Loucy (cell line): ENCODE results near the gene CIC.

Experiments used
- H2AFZ ChIP-seq: fragments of 200-600 bp; sonication (generic); 2 replicates; pipeline ENCODE4 v1.6.0; 2016; ENCODE audit warnings: antibody characterized with exemption, mild to moderate bottlenecking, low read length, moderate library complexity
- H3F3A ChIP-seq: fragments of 200-600 bp; 2 replicates; pipeline ENCODE4 v1.6.0; 2016; ENCODE audit warnings: antibody characterized with exemption, low read depth, mild to moderate bottlenecking
- H3K27me3 ChIP-seq: fragments of 200-600 bp; sonication (generic); 2 replicates; pipeline ENCODE4 v1.6.1; 2014; ENCODE audit warnings: low read length, mild to moderate bottlenecking; ENCODE audit not compliant: insufficient read depth, poor library complexity, severe bottlenecking
- H3K36me3 ChIP-seq: fragments of 200-600 bp; sonication (generic); 2 replicates; pipeline ENCODE4 v1.6.1; 2016; ENCODE audit warnings: low read length; ENCODE audit not compliant: insufficient read depth
- H3K4me1 ChIP-seq: fragments of 200-600 bp; sonication (generic); 2 replicates; pipeline ENCODE4 v1.5.1; 2014; ENCODE audit warnings: low read length, mild to moderate bottlenecking; ENCODE audit not compliant: insufficient read depth, poor library complexity, severe bottlenecking
- H3K4me2 ChIP-seq: fragments of 200-600 bp; sonication (generic); 2 replicates; pipeline ENCODE4 v1.6.0; 2014; ENCODE audit warnings: antibody characterized with exemption, low read length, low read depth, mild to moderate bottlenecking; ENCODE audit not compliant: poor library complexity, severe bottlenecking
- H3K4me3 ChIP-seq: fragments of 200-600 bp; sonication (generic); 2 replicates; pipeline ENCODE4 v1.5.1; 2014; ENCODE audit warnings: low read length, mild to moderate bottlenecking, mixed read lengths; ENCODE audit not compliant: poor library complexity, severe bottlenecking
- H3K79me2 ChIP-seq: fragments of 200-600 bp; sonication (generic); 2 replicates; pipeline ENCODE4 v1.6.1; 2014; ENCODE audit warnings: low read length; ENCODE audit not compliant: insufficient read depth
- H3K9ac ChIP-seq: fragments of 200-600 bp; sonication (generic); 2 replicates; pipeline ENCODE4 v1.6.0; 2014; ENCODE audit warnings: mild to moderate bottlenecking, low read depth, low read length, moderate library complexity; ENCODE audit not compliant: poor library complexity, severe bottlenecking
- H3K9me2 ChIP-seq: fragments of 200-600 bp; sonication (generic); replicated peaks from 2 replicates; pipeline ENCODE4 v1.6.1; 2016; ENCODE audit warnings: low read depth, low read length, mixed read lengths
- H3K9me3 ChIP-seq: fragments of 200-600 bp; sonication (generic); 2 replicates; pipeline ENCODE4 v1.6.1; 2014; ENCODE audit warnings: mild to moderate bottlenecking, antibody characterized with exemption, low read length, low read depth; ENCODE audit not compliant: insufficient read depth
- H4K20me1 ChIP-seq: fragments of 200-600 bp; sonication (generic); 2 replicates; pipeline ENCODE4 v1.6.0; 2014; ENCODE audit warnings: antibody characterized with exemption, low read length, mild to moderate bottlenecking; ENCODE audit not compliant: insufficient read depth, poor library complexity, severe bottlenecking
- CTCF ChIP-seq: fragments of 200-600 bp; sonication (generic); conservative IDR thresholded peaks from 2 replicates; pipeline ENCODE4 v1.5.1; 2014; ENCODE audit warnings: mild to moderate bottlenecking, antibody characterized with exemption, low read length
- EZH2phosphoT487 ChIP-seq: fragments of 200-600 bp; IDR thresholded peaks from 2 replicates; pipeline ENCODE4 v1.6.1; 2018; ENCODE audit warnings: antibody characterized with exemption, mild to moderate bottlenecking, moderate library complexity, borderline replicate concordance

The CIC gene

GRCh38 chr19:42293540-42293939, 24.5 kb downstream of the CIC start:
- no peaks in the 10 kb centered on the region for H3F3A ChIP-seq
- no peak overlapping the region for H2AFZ ChIP-seq
- TF ChIP-seq EZH2phosphoT487 = no peak
- TF ChIP-seq CTCF = no peak
- no peaks in the 10 kb centered on the region for H3K79me2 ChIP-seq
- H3K4me3 ChIP-seq = no peak overlapping the region
- H3K9me2 ChIP-seq = no peaks in the 10 kb centered on the region
- H3K4me1 ChIP-seq = no peaks in the 10 kb centered on the region
- no peak overlapping the region for H3K4me2 ChIP-seq
- no peaks in the 10 kb centered on the region for H3K27me3 ChIP-seq
- no peaks in the 10 kb centered on the region for H3K9me3 ChIP-seq
- peaks cover under 1% of the 10 kb centered on the region for H4K20me1 ChIP-seq
- peaks cover 49% of the 10 kb centered on the region; the same call in 1 of the 2 replicates for H3K36me3 ChIP-seq
- no peak overlapping the region for H3K9ac ChIP-seq

- Histone ChIP-seq H3K4me2 (no peak overlapping the region), H3K79me2 (no peaks in the 10 kb centered on the region), H3K36me3 (peaks cover 45% of the 10 kb centered on the region; the same call in 1 of the 2 replicates), H3K9me3 (no peaks in the 10 kb centered on the region), H2AFZ (no peak overlapping the region), H3K9ac (no peak overlapping the region), H3K9me2 (no peaks in the 10 kb centered on the region), H3K4me1 (no peaks in the 10 kb centered on the region), H4K20me1 (no peaks in the 10 kb centered on the region), H3F3A (no peaks in the 10 kb centered on the region), H3K27me3 (no peaks in the 10 kb centered on the region), H3K4me3 (no peak overlapping the region)
- TF ChIP-seq EZH2phosphoT487 (no peak), CTCF (no peak)
These were observed 24.9 kb downstream of the CIC start for GRCh38 chr19:42293948-42294347.

- no peak overlapping the region for H3K9ac ChIP-seq
- H3K9me2 ChIP-seq = no peaks in the 10 kb centered on the region
- no peaks in the 10 kb centered on the region for H4K20me1 ChIP-seq
- no peaks in the 10 kb centered on the region for H3F3A ChIP-seq
- no peak overlapping the region for H3K4me2 ChIP-seq
- no peaks in the 10 kb centered on the region for H3K9me3 ChIP-seq
- peaks cover 38% of the 10 kb centered on the region; the same call in 1 of the 2 replicates for H3K36me3 ChIP-seq
- H3K27me3 ChIP-seq = no peaks in the 10 kb centered on the region
- H3K79me2 ChIP-seq = no peaks in the 10 kb centered on the region
- no peak overlapping the region for H2AFZ ChIP-seq
- no peak for TF ChIP-seq CTCF
- H3K4me3 ChIP-seq = no peak overlapping the region
- H3K4me1 ChIP-seq = no peaks in the 10 kb centered on the region
These were observed 25.6 kb downstream of the CIC start for GRCh38 chr19:42294471-42295137.
